B cell (primary cell): ENCODE data around the gene KLHL18. TPM values are rescaled to one million over a fixed set of nuclear protein-coding genes. Genes with fewer than 3 reads are reported as not detected.
A peak's percentile ranks its signal among the peaks of the same experiment; 100 is the strongest.

Experiments used
- ATAC-seq: fragments of 200-7000 bp; cut with Tn5 transposase; one replicate; pipeline ENCODE4 v1.10.0; 2021; ENCODE audit warnings: low read depth, mild to moderate bottlenecking, moderate number of reproducible peaks, moderate library complexity
- CTCF ChIA-PET: fragments of 350-600 bp; sonication (Branson Sonifier 250); formaldehyde crosslinking; loops from one replicate; lab custom pipeline; 2021; ENCODE audit warnings: antibody characterized with exemption, inconsistent platforms; lab: Charles Lee
- POLR2A ChIA-PET: fragments of 350-600 bp; sonication (Branson Sonifier 250); formaldehyde crosslinking; loops from one replicate; lab custom pipeline; 2021; ENCODE audit warnings: antibody characterized with exemption; lab: Charles Lee
- DNase-seq: peaks from one replicate; pipeline ENCODE4 v3.0.0; 2013
- H2AFZ ChIP-seq: 2 replicates; pipeline ENCODE4 v1.6.1; 2012; ENCODE audit warnings: mild to moderate bottlenecking, low read depth, low read length; ENCODE audit not compliant: insufficient read depth, poor library complexity, severe bottlenecking
- H3K27ac ChIP-seq, 2 donors: 1 replicate in 1 of 2; 2 replicates in 1 of 2; pipeline ENCODE4 v1.5.1; 2012 to 2013; ENCODE audit warnings: low read length in 2 of 2, mild to moderate bottlenecking in 2 of 2, moderate library complexity in 1 of 2
- H3K27me3 ChIP-seq, 4 experiments: fragments of 200-600 bp in 1 of 4; sonication (generic) in 1 of 4; replicated peaks in 1 of 4; 1 replicate in 2 of 4; 2 replicates in 2 of 4; pipeline versions ENCODE4 v1.6.1 to v1.7.0; 2013 to 2016; ENCODE audit warnings: low read length in 3 of 4, mild to moderate bottlenecking in 2 of 4, mixed read lengths in 1 of 4, moderate library complexity in 1 of 4; ENCODE audit not compliant: insufficient read depth in 4 of 4, control insufficient read depth in 3 of 4; ENCODE audit errors: control extremely low read depth in 1 of 4
- H3K36me3 ChIP-seq, 2 experiments: replicated peaks in 1 of 2; 1 replicate in 1 of 2; 2 replicates in 1 of 2; pipeline versions ENCODE4 v1.6.1 to v1.7.1; 2013; ENCODE audit warnings: low read length in 1 of 2; ENCODE audit not compliant: insufficient read depth in 2 of 2, control insufficient read depth in 1 of 2; ENCODE audit errors: control extremely low read depth in 1 of 2, extremely low read depth in 1 of 2
- H3K4me1 ChIP-seq, 2 donors: fragments of 200-600 bp in 1 of 2; sonication (generic) in 1 of 2; 1 replicate in 1 of 2; 2 replicates in 1 of 2; pipeline versions ENCODE4 v1.5.1 to v1.6.1; 2013 to 2017; ENCODE audit warnings: low read length in 2 of 2; ENCODE audit not compliant: control insufficient read depth in 2 of 2, insufficient read depth in 2 of 2
- H3K4me2 ChIP-seq: replicated peaks from 2 replicates; pipeline ENCODE3; 2012; ENCODE audit warnings: mild to moderate bottlenecking, low read depth, low read length; ENCODE audit not compliant: poor library complexity, severe bottlenecking
- H3K4me3 ChIP-seq, 5 experiments: fragments of 200-600 bp in 1 of 5; sonication (generic) in 1 of 5; 1 replicate in 3 of 5; 2 replicates in 2 of 5; pipeline versions ENCODE4 v1.5.1 to v1.7.0; 2011 to 2016; ENCODE audit warnings: low read length in 4 of 5, mild to moderate bottlenecking in 4 of 5, low read depth in 2 of 5, control low read depth in 1 of 5, moderate library complexity in 1 of 5; ENCODE audit not compliant: insufficient read depth in 1 of 5; ENCODE audit errors: control extremely low read depth in 1 of 5, extremely low read depth in 1 of 5
- H3K79me2 ChIP-seq: fragments of 200-600 bp; sonication (generic); one replicate; pipeline ENCODE4 v1.6.0; 2016; ENCODE audit warnings: low read length; ENCODE audit not compliant: control insufficient read depth, insufficient read depth
- H3K9ac ChIP-seq: fragments of 200-600 bp; sonication (generic); 2 replicates; pipeline ENCODE4 v1.6.1; 2017; ENCODE audit warnings: mild to moderate bottlenecking, low read length, moderate library complexity
- H3K9me3 ChIP-seq, 3 donors: one replicate each; pipeline versions ENCODE4 v1.6.1 to v1.7.1; 2013; ENCODE audit warnings: low read length in 2 of 3; ENCODE audit not compliant: control insufficient read depth in 2 of 3, insufficient read depth in 1 of 3; ENCODE audit errors: control extremely low read depth in 1 of 3
- H4K20me1 ChIP-seq: 2 replicates; pipeline ENCODE4 v1.6.0; 2012; ENCODE audit warnings: mild to moderate bottlenecking, low read length; ENCODE audit not compliant: insufficient read depth, control insufficient read depth, poor library complexity, severe bottlenecking
- H3K27ac Mint-ChIP-seq: one replicate; pipeline ENCODE4 v1.8.0; 2021; ENCODE audit warnings: mixed read lengths
- H3K27me3 Mint-ChIP-seq: one replicate; pipeline ENCODE4 v1.8.0; 2021; ENCODE audit warnings: mixed read lengths
- H3K4me1 Mint-ChIP-seq: one replicate; pipeline ENCODE4 v1.8.0; 2021; ENCODE audit warnings: mixed read lengths
- H3K4me3 Mint-ChIP-seq: one replicate; pipeline ENCODE4 v1.8.0; 2021; ENCODE audit warnings: mixed read lengths
- H3K9me3 Mint-ChIP-seq: one replicate; pipeline ENCODE4 v1.8.0; 2022; ENCODE audit warnings: mixed read lengths; ENCODE audit not compliant: insufficient read depth
- EZH2 ChIP-seq: IDR thresholded peaks from 2 replicates; pipeline ENCODE4 v1.6.1; 2012; ENCODE audit warnings: borderline replicate concordance, low read depth, mild to moderate bottlenecking, moderate library complexity, low read length; ENCODE audit not compliant: insufficient read depth, poor library complexity, severe bottlenecking
- WGBS: methylation state at CpG from one replicate; pipeline ENCODE4 v1.1.5; 2013; ENCODE audit warnings: missing lambda C conversion rate; ENCODE audit not compliant: insufficient coverage; 5-methylcytosine and 5-hydroxymethylcytosine counted together
- intact Hi-C: fragments of 100-400 bp; cut with micrococcal nuclease; formaldehyde crosslinking; loops from one replicate; pipeline ENCODE4 v1.10.0; 2022
- polyA plus RNA-seq: library from polyadenylated mRNA; depleted of rRNA; stranded (reverse); fragments of >200 nt; gene quantifications from 2 replicates; pipeline ENCODE4 v1.2.3, GENCODE V29; 2012
- total RNA-seq, 2 donors: library from RNA; stranded (reverse); fragments of 120-200 nt in 1 of 2; gene quantifications; 1 replicate in 1 of 2; 2 replicates in 1 of 2; pipeline versions ENCODE4 v1.2.3 to v1.2.4, GENCODE V29; 2013 to 2022
- TF ChIP-seq, protein P1 (sequence below): fragments of 200-600 bp; IDR thresholded peaks from one replicate; pipeline ENCODE4 v1.8.0; 2022; ENCODE audit warnings: antibody characterized with exemption, mild to moderate bottlenecking

Gene KLHL18
- total and polyA plus RNA-seq, 2 donors (not counting 1 experiment from before 2014, with no cell fraction given): 30.9 to 50.8 TPM

- Histone ChIP-seq H3K4me2 (peak overlapping the region; percentile 60), H3K4me3 (no peak overlapping the region), H3K9me3 (no peaks in the 10 kb centered on the region), H3K27ac (peak overlapping the region in 1 of 2 donors; percentile 33), H2AFZ (no peak overlapping the region), H4K20me1 (no peaks in the 10 kb centered on the region), H3K27me3 (no peaks in the 10 kb centered on the region), H3K36me3 (peaks cover 2 to 16% of the 10 kb centered on the region in 2 experiments), H3K4me1 (peaks cover 21 to 27% of the 10 kb centered on the region in 2 donors), H3K79me2 (no peaks in the 10 kb centered on the region), H3K9ac (peak overlapping the region; percentile 18)
- DNase-seq (peak; percentile 73), ATAC-seq (peak; percentile 90)
- Mint-ChIP-seq H3K4me3 (peak overlapping the region; percentile 73), H3K4me1 (peaks cover 38% of the 10 kb centered on the region), H3K9me3 (no peaks in the 10 kb centered on the region), H3K27ac (peak overlapping the region; percentile 73), H3K27me3 (no peaks in the 10 kb centered on the region)
- intact Hi-C loops: loop anchor here (2.0 kb wide), 1 partner anchor 33 kb away; the partner anchor contains the start of gene PTPN23
- no peak for TF ChIP-seq EZH2
- TF ChIP-seq, protein P1, sequence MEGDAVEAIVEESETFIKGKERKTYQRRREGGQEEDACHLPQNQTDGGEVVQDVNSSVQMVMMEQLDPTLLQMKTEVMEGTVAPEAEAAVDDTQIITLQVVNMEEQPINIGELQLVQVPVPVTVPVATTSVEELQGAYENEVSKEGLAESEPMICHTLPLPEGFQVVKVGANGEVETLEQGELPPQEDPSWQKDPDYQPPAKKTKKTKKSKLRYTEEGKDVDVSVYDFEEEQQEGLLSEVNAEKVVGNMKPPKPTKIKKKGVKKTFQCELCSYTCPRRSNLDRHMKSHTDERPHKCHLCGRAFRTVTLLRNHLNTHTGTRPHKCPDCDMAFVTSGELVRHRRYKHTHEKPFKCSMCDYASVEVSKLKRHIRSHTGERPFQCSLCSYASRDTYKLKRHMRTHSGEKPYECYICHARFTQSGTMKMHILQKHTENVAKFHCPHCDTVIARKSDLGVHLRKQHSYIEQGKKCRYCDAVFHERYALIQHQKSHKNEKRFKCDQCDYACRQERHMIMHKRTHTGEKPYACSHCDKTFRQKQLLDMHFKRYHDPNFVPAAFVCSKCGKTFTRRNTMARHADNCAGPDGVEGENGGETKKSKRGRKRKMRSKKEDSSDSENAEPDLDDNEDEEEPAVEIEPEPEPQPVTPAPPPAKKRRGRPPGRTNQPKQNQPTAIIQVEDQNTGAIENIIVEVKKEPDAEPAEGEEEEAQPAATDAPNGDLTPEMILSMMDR: no peak
- WGBS: 5% methylated on average over 3 of the region's 4 CpGs
- ChIA-PET POLR2A (no interaction called here), CTCF (no interaction called here)
These were observed 64.6 kb downstream of the KLHL18 start for GRCh38 chr3:47347217-47347801.

- 95% methylated on average over 3 of the region's 5 CpGs for WGBS
- Histone ChIP-seq H3K79me2 (no peaks in the 10 kb centered on the region), H3K9me3 (no peaks in the 10 kb centered on the region), H3K4me1 (peaks cover 21 to 27% of the 10 kb centered on the region in 2 donors), H3K4me3 (no peak overlapping the region), H3K4me2 (no peak overlapping the region), H3K9ac (no peak overlapping the region), H4K20me1 (no peaks in the 10 kb centered on the region), H2AFZ (no peak overlapping the region), H3K36me3 (peaks cover 0 to 14% of the 10 kb centered on the region in 2 experiments), H3K27ac (no peak overlapping the region), H3K27me3 (no peaks in the 10 kb centered on the region)
- H3K9me3 Mint-ChIP-seq: no peaks in the 10 kb centered on the region
- peaks cover 38% of the 10 kb centered on the region for H3K4me1 Mint-ChIP-seq
- no peak for ATAC-seq
- peak overlapping the region; percentile 10 for H3K27ac Mint-ChIP-seq
- TF ChIP-seq, protein P1: no peak
- no peak for TF ChIP-seq EZH2
- CTCF ChIA-PET: no interaction called here
- no peaks in the 10 kb centered on the region for H3K27me3 Mint-ChIP-seq
- H3K4me3 Mint-ChIP-seq: no peak overlapping the region
- no peak for DNase-seq
- POLR2A ChIA-PET: no interaction called here
- intact Hi-C loops: no loop called here
These were observed 65.8 kb downstream of the KLHL18 start for GRCh38 chr3:47348411-47349154.
